HUES48 (cell line): Measurements from ENCODE around the gene LIN9.
"Not testable (repeated sequence)": the region's sequence is repeated elsewhere in the genome, so short reads cannot be mapped to it uniquely, and the experiment has no call there.

Source experiments
- H3K27ac ChIP-seq: one replicate; pipeline ENCODE4 v1.7.0; 2013; ENCODE audit warnings: low read depth, low read length, inconsistent platforms
- H3K27me3 ChIP-seq: 2 replicates; pipeline ENCODE4 v1.6.1; 2013; ENCODE audit warnings: mild to moderate bottlenecking, low read length; ENCODE audit not compliant: control insufficient read depth, insufficient read depth
- H3K36me3 ChIP-seq: 2 replicates; pipeline ENCODE4 v1.6.1; 2013; ENCODE audit warnings: low read length; ENCODE audit not compliant: control insufficient read depth, insufficient read depth
- H3K4me1 ChIP-seq: 2 replicates; pipeline ENCODE4 v1.6.1; 2013; ENCODE audit warnings: mild to moderate bottlenecking, low read length; ENCODE audit not compliant: control insufficient read depth, insufficient read depth
- H3K4me3 ChIP-seq: 2 replicates; pipeline ENCODE4 v1.5.1; 2013; ENCODE audit warnings: mild to moderate bottlenecking, low read depth, low read length
- H3K9ac ChIP-seq: 2 replicates; pipeline ENCODE4 v1.6.1; 2013; ENCODE audit warnings: mild to moderate bottlenecking, low read depth, low read length, moderate library complexity
- H3K9me3 ChIP-seq: 2 replicates; pipeline ENCODE4 v1.6.1; 2013; ENCODE audit warnings: low read length; ENCODE audit not compliant: control insufficient read depth, insufficient read depth

Gene LIN9

GRCh38 chr1:226274138-226274537, 34.8 kb downstream of the LIN9 start:
- H3K4me1 ChIP-seq = no peaks in the 10 kb centered on the region
- H3K9me3 ChIP-seq = no peaks in the 10 kb centered on the region
- H3K36me3 ChIP-seq = peaks cover 38% of the 10 kb centered on the region
- H3K9ac ChIP-seq = no peak overlapping the region
- no peak overlapping the region for H3K4me3 ChIP-seq
- no peak overlapping the region for H3K27ac ChIP-seq
- H3K27me3 ChIP-seq = no peaks in the 10 kb centered on the region

GRCh38 chr1:226272233-226272902, 36.6 kb downstream of the LIN9 start:
- not testable (repeated sequence) for H3K9me3 ChIP-seq, H3K4me3 ChIP-seq, H3K4me1 ChIP-seq, H3K27me3 ChIP-seq, H3K9ac ChIP-seq
- H3K36me3 ChIP-seq = peaks cover 45% of the 10 kb centered on the region
- peak overlapping the region; percentile 42 for H3K27ac ChIP-seq

GRCh38 chr1:226268421-226269124, 40.4 kb downstream of the LIN9 start:
- Histone ChIP-seq H3K4me1 (no peaks in the 10 kb centered on the region), H3K9ac (no peak overlapping the region), H3K36me3 (peaks cover 37% of the 10 kb centered on the region), H3K9me3 (no peaks in the 10 kb centered on the region), H3K4me3 (no peak overlapping the region), H3K27ac (no peak overlapping the region), H3K27me3 (no peaks in the 10 kb centered on the region)

GRCh38 chr1:226261818-226262217, 47.1 kb downstream of the LIN9 start:
- peaks cover 43% of the 10 kb centered on the region for H3K36me3 ChIP-seq
- no peak overlapping the region for H3K27ac ChIP-seq
- no peaks in the 10 kb centered on the region for H3K27me3 ChIP-seq
- no peak overlapping the region for H3K4me3 ChIP-seq
- no peak overlapping the region for H3K9ac ChIP-seq
- H3K9me3 ChIP-seq = no peaks in the 10 kb centered on the region; the same call in 1 of the 2 replicates
- no peaks in the 10 kb centered on the region for H3K4me1 ChIP-seq

GRCh38 chr1:226255380-226255779, 53.6 kb downstream of the LIN9 start:
- Histone ChIP-seq H3K27ac (no peak overlapping the region), H3K4me3 (no peak overlapping the region), H3K27me3 (no peaks in the 10 kb centered on the region), H3K9ac (no peak overlapping the region), H3K4me1 (no peaks in the 10 kb centered on the region), H3K9me3 (no peaks in the 10 kb centered on the region), H3K36me3 (peaks cover 14% of the 10 kb centered on the region)

- H3K27me3 ChIP-seq = no peaks in the 10 kb centered on the region
- peaks cover 24% of the 10 kb centered on the region for H3K36me3 ChIP-seq
- H3K9ac ChIP-seq = no peak overlapping the region
- no peaks in the 10 kb centered on the region for H3K4me1 ChIP-seq
- H3K9me3 ChIP-seq = no peaks in the 10 kb centered on the region
- H3K4me3 ChIP-seq = no peak overlapping the region
- H3K27ac ChIP-seq = no peak overlapping the region
Observed at GRCh38 chr1:226253933-226254332, 55.0 kb downstream of the LIN9 start.

- H3K9ac ChIP-seq, H3K4me1 ChIP-seq, H3K27me3 ChIP-seq, H3K27ac ChIP-seq, H3K9me3 ChIP-seq, H3K4me3 ChIP-seq: not testable (repeated sequence)
- peaks cover 35% of the 10 kb centered on the region for H3K36me3 ChIP-seq
Observed at GRCh38 chr1:226252841-226253240, 56.1 kb downstream of the LIN9 start.

- Histone ChIP-seq H3K36me3 (peaks cover 42% of the 10 kb centered on the region), H3K4me1 (no peaks in the 10 kb centered on the region), H3K4me3 (no peak overlapping the region), H3K9me3 (no peaks in the 10 kb centered on the region), H3K27me3 (no peaks in the 10 kb centered on the region), H3K9ac (no peak overlapping the region), H3K27ac (no peak overlapping the region)
Observed at GRCh38 chr1:226250511-226250910, 58.5 kb downstream of the LIN9 start.

- H3K4me3 ChIP-seq = no peak overlapping the region
- no peaks in the 10 kb centered on the region for H3K27me3 ChIP-seq
- H3K27ac ChIP-seq = no peak overlapping the region
- H3K36me3 ChIP-seq = peaks cover 49% of the 10 kb centered on the region
- no peak overlapping the region for H3K9ac ChIP-seq
- no peaks in the 10 kb centered on the region for H3K9me3 ChIP-seq
- no peaks in the 10 kb centered on the region for H3K4me1 ChIP-seq
Observed at GRCh38 chr1:226248796-226249195, 60.2 kb downstream of the LIN9 start.

- Histone ChIP-seq H3K9ac (no peak overlapping the region), H3K9me3 (no peaks in the 10 kb centered on the region), H3K4me3 (no peak overlapping the region), H3K27ac (no peak overlapping the region), H3K27me3 (no peaks in the 10 kb centered on the region), H3K36me3 (peaks cover 48% of the 10 kb centered on the region), H3K4me1 (no peaks in the 10 kb centered on the region)
Observed at GRCh38 chr1:226248091-226248490, 60.9 kb downstream of the LIN9 start.

GRCh38 chr1:226239421-226239820, 69.5 kb downstream of the LIN9 start:
- Histone ChIP-seq H3K27me3 (no peaks in the 10 kb centered on the region), H3K36me3 (peaks cover 36% of the 10 kb centered on the region), H3K9ac (no peak overlapping the region), H3K4me3 (no peak overlapping the region), H3K4me1 (no peaks in the 10 kb centered on the region), H3K9me3 (no peaks in the 10 kb centered on the region), H3K27ac (no peak overlapping the region)
